ENCODE data around the gene AP1G1. TPM values are rescaled to one million over a fixed set of nuclear protein-coding genes. Genes with fewer than 3 reads are reported as not detected.

Gene AP1G1
- total RNA-seq, 1 donor from 2014 or later, result 104 TPM

DNA sequence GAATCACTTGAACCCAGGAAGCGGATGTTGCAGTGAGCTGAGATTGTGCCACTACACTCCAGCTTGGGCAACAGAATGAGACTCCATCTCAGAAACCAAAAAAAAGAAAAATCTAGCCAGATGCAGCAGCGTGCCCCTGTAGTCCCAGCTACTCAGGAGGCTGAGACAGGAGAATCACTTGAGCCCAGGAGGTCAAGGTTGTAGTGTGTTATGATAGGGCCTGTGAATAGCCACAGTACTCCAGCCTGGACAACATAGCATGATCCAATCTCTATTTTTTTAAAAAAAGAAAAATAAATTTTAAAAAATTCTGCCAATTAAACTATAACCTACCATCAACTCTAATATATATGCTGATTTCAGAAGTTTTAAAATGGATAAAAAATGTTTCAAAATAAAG lies 99.9 kb downstream of the AP1G1 start:
- Mint-ChIP-seq H3K36me3 (ENCODE audit: unreplicated experiment) (no peaks in the 10 kb centered on the region), H3K27me3 (ENCODE audit: unreplicated experiment) (no peaks in the 10 kb centered on the region), H3K4me3 (ENCODE audit: unreplicated experiment) (no peak overlapping the region), H3K4me1 (ENCODE audit: low read depth, unreplicated experiment) (peaks cover 15% of the 10 kb centered on the region), H3K9me3 (ENCODE audit: unreplicated experiment) (no peaks in the 10 kb centered on the region), H3K27ac (ENCODE audit: unreplicated experiment) (peak overlapping the region; percentile 73)
- TF ChIP-seq, protein P1, sequence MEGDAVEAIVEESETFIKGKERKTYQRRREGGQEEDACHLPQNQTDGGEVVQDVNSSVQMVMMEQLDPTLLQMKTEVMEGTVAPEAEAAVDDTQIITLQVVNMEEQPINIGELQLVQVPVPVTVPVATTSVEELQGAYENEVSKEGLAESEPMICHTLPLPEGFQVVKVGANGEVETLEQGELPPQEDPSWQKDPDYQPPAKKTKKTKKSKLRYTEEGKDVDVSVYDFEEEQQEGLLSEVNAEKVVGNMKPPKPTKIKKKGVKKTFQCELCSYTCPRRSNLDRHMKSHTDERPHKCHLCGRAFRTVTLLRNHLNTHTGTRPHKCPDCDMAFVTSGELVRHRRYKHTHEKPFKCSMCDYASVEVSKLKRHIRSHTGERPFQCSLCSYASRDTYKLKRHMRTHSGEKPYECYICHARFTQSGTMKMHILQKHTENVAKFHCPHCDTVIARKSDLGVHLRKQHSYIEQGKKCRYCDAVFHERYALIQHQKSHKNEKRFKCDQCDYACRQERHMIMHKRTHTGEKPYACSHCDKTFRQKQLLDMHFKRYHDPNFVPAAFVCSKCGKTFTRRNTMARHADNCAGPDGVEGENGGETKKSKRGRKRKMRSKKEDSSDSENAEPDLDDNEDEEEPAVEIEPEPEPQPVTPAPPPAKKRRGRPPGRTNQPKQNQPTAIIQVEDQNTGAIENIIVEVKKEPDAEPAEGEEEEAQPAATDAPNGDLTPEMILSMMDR (IDR thresholded peaks at IDR 0.05; ENCODE audit: partially characterized antibody, unreplicated experiment), result no peak
- no peak for DNase-seq

- H3K27me3 Mint-ChIP-seq (ENCODE audit: unreplicated experiment), result no peaks in the 10 kb centered on the region
- peaks cover 15% of the 10 kb centered on the region for H3K4me1 Mint-ChIP-seq (ENCODE audit: low read depth, unreplicated experiment)
- no peaks in the 10 kb centered on the region for H3K36me3 Mint-ChIP-seq (ENCODE audit: unreplicated experiment)
- TF ChIP-seq, protein P1 (IDR thresholded peaks at IDR 0.05; ENCODE audit: partially characterized antibody, unreplicated experiment), result no peak
- no peak for DNase-seq
- H3K4me3 Mint-ChIP-seq (ENCODE audit: unreplicated experiment), result no peak overlapping the region
- no peak overlapping the region for H3K27ac Mint-ChIP-seq (ENCODE audit: unreplicated experiment)
- no peaks in the 10 kb centered on the region for H3K9me3 Mint-ChIP-seq (ENCODE audit: unreplicated experiment)
Measured at GRCh38 chr16:71707199-71707598, 101.4 kb downstream of the AP1G1 start.

- no peak for DNase-seq
- TF ChIP-seq, protein P1 (IDR thresholded peaks at IDR 0.05; ENCODE audit: partially characterized antibody, unreplicated experiment), result no peak
- peaks cover 15% of the 10 kb centered on the region for H3K4me1 Mint-ChIP-seq (ENCODE audit: low read depth, unreplicated experiment)
Measured at GRCh38 chr16:71706046-71706445, 102.6 kb downstream of the AP1G1 start.

GRCh38 chr16:71703333-71703732 lies 105.3 kb downstream of the AP1G1 start:
- TF ChIP-seq, protein P1 (IDR thresholded peaks at IDR 0.05; ENCODE audit: partially characterized antibody, unreplicated experiment), result no peak
- no peak for DNase-seq
- Mint-ChIP-seq H3K4me3 (ENCODE audit: unreplicated experiment) (no peak overlapping the region), H3K27me3 (ENCODE audit: unreplicated experiment) (no peaks in the 10 kb centered on the region), H3K27ac (ENCODE audit: unreplicated experiment) (no peak overlapping the region), H3K4me1 (ENCODE audit: low read depth, unreplicated experiment) (peaks cover 14% of the 10 kb centered on the region), H3K36me3 (ENCODE audit: unreplicated experiment) (no peaks in the 10 kb centered on the region), H3K9me3 (ENCODE audit: unreplicated experiment) (no peaks in the 10 kb centered on the region)

More at GRCh38 chr16:71706046-71706445, 102.6 kb downstream of the AP1G1 start:
- Mint-ChIP-seq H3K9me3 (ENCODE audit: unreplicated experiment) (no peaks in the 10 kb centered on the region), H3K27ac (ENCODE audit: unreplicated experiment) (no peak overlapping the region), H3K4me3 (ENCODE audit: unreplicated experiment) (no peak overlapping the region), H3K27me3 (ENCODE audit: unreplicated experiment) (no peaks in the 10 kb centered on the region), H3K36me3 (ENCODE audit: unreplicated experiment) (no peaks in the 10 kb centered on the region)

GRCh38 chr16:71700831-71701230 lies 107.8 kb downstream of the AP1G1 start:
- Mint-ChIP-seq H3K36me3 (ENCODE audit: unreplicated experiment) (no peaks in the 10 kb centered on the region), H3K4me3 (ENCODE audit: unreplicated experiment) (no peak overlapping the region), H3K27ac (ENCODE audit: unreplicated experiment) (no peak overlapping the region), H3K9me3 (ENCODE audit: unreplicated experiment) (no peaks in the 10 kb centered on the region), H3K4me1 (ENCODE audit: low read depth, unreplicated experiment) (peaks cover 5% of the 10 kb centered on the region), H3K27me3 (ENCODE audit: unreplicated experiment) (no peaks in the 10 kb centered on the region)
- DNase-seq, result no peak
- TF ChIP-seq, protein P1 (IDR thresholded peaks at IDR 0.05; ENCODE audit: partially characterized antibody, unreplicated experiment), result no peak

Data from glutamatergic neuron (in vitro differentiated cells).